DMS79 treated with DMSO at 0.1 percent for 48 hours (cell line): ENCODE results near the gene TMEM273.
"Not testable (repeated sequence)": the region's sequence is repeated elsewhere in the genome, so short reads cannot be mapped to it uniquely, and the experiment has no call there.

ENCODE experiments used
- DNase-seq: peaks from one replicate; lab custom pipeline; 2025; lab: John Stamatoyannopoulos, UW

TMEM273 gene

DNA sequence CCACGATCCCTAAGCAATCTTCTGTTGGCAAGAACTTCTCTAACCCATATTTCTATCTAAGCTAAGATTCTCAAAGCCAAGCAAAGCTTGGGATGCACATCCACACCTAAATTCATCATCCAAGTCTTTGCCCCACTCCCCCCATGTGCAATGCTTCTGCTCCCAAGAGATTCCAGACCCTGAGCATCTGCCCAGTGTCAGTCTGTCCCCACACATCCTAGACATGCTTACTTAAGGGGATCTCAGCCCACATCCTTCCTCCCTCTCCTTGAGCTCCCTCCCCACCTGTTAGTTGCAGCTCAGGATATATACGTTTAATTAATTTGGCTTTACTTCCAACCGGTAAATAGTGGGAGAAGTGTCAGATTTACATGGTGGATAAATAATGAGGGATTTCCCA, 17.0 kb upstream of the TMEM273 start:
- DNase-seq, result no peak

DNA sequence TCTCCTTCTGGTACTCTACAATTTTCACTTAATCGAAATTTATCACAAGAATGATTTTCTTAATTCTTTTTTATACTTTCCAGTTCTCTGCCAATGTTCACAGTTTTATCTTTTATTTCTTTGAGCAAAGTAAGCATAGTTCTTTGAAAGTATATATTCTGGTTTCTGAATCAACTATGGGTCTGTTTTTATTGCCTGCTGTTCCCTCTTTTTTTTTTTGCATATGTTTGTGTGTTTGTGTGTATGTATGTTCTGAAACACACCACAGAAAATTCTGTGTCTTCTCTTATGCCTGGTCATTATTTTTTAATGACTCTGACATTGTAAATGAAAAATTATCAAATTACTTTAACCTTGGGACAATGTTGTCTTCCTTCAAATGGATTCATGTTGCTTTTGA, 15.9 kb upstream of the TMEM273 start:
- no peak for DNase-seq

DNA sequence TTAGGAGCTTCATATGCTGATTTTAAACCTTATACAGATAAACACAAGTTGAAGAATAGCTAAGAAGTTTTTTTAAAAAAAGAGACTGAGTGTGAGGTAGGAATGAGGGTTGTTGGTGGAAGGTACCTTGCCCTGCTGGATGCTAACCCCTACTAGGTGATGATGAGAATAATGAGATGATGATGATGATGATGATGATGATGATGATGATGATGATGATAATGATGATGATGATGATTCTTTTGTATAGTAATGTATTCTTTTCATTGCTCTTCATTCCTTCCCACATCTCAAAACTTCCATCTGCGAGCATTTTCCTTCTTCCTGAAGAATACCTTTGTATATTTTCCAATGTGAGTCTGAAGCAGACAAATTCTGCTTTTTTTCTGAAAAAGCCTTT, 14.1 kb upstream of the TMEM273 start:
- DNase-seq, result no peak

DNA sequence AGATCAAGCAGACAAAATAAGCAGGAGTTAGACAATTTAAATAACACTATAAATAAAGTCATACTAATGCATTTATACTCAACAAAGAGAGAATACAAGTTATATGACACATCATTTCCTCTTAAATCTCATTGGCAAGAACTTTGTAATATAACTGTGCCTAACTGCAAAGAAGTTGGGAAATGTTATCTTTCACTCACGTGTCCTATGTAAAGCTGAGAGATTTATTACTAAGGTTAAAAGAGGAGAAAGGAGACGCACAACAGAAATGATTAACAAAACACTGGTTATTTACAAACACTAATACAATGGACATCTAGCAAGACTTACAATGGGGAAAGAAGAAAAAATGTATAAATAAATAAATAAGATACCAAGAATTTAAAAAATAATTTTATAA, 12.7 kb upstream of the TMEM273 start:
- no peak for DNase-seq

DNA sequence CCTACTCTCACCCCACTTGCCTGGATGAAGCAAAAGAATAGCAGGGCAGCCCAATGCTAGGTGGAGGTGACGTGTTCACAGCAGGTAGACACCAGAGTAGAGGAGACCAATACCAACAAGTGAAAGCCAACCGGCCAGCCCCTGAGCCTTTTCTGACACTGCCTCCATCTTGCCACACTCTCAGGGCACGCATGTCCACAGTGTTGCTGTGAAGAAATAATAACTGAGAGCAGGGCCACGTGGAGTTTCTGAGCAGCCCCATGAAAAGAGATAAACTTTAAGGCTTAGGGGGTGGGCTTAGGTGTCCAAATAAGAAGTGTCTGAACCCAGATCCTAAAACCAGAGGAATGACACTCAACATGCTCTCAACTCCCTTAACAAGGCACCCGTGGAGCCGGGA, 9.0 kb upstream of the TMEM273 start:
- no peak for DNase-seq

DNA sequence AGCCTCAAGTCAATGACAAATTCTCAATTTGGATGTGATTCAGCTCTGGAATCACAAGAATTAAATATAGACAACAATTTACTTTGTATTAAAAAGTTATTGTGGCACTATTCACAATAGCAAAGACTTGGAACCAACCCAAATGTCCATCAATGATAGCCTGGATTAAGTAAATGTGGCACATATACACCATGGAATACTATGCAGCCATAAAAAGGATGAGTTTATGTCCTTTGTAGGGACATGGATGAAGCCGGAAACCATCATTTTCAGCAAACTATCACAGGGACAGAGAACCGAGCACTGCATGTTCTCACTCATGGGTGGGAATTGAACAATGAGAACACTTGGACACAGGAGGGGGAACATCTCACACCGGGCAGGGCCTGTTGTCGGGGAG, 7.7 kb upstream of the TMEM273 start:
- DNase-seq, result not testable (repeated sequence)

DNA sequence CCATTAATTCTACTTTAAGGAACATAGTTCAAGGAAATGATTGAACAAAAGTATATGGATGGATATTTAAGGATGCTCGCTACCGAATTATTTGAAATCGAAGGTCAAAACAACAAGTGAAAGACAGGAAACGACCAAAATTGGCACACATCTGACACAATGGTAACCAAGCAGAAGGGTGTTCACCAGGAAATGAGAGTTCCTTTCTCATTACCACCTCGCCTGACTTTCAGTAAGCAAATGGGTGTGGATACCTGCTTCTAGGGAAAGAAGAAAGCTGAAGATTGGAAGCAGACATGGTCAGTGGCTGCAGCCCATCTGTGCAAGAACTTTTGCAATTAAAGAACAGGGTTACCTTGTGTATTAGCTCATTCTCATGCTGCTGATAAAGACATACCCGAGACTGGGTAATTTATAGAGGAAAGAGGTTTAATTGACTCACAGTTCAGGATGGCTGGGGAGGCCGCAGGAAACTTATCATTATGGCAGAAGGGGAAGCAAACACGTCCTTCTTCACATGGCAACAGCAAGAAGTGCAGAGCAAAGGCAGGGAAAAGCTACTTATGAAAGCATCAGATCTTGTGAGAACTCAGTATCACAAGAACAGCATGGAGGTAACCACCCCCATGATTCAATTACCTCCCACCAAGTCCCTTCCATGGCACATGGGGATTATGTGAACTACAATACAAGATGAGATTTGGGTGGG, 6.2 kb upstream of the TMEM273 start:
- no peak for DNase-seq

GRCh38 chr10:49191349-49191748, 3.2 kb upstream of the TMEM273 start:
- DNase-seq, result no peak

DNA sequence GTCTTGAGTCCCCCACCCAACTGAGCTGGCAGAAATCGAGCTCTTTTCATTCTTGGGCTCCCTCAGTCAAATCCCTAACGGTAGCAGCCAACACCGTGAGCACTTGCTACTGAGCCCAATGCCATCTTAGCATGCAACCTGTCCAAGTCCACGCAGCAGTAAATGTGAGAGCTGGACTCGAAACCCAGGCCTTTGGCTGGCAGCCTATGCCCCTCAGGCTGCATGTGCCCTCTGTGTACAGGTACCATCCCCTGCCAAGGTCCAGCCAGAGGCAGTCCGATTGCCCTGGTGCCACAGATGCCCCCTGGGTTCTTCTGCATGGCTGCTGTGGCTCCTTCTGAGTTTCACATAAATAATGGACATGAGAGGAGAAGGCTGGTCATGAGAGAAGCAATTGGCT, 1.2 kb upstream of the TMEM273 start:
- DNase-seq, result no peak

- DNase-seq, result no peak
Observed at GRCh38 chr10:49187044-49187484, 1.1 kb downstream of the TMEM273 start.

DNA sequence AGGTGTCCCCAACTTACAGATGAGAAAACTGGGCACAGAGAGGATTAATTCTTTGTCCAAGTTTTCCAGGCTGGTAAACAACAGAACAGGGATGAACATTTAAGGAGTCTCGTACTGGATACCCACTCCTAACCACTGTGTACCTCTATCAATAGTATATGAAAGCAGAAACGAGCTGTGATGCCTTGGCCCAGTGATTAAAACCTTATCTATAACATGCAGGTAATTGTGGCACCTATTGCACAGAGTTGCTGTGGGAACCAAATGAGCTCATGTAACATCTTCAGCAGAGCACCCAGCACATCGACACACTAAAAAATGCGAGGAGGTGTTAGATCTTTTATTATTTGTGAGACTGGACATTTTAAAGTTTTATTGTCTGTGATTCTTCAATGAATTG, 1.6 kb downstream of the TMEM273 start:
- no peak for DNase-seq

DNA sequence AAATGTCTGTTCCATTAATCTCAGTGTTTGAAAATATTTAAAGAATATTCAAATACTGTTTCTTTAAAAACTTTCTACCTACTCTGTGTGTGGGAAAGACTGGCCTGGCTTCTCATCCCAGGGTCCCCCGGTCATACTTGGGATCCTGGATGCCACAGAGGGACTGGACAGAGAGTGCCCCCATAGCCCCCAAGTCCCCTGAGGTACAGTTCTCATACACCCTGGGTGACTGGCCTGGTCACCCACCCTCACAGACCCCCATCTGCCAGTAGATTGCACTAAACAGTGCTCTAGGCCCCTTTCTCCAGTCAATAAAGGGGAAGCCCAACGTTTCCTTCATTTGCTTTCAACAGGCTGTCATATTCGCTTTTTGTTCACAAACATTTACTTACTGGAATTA, 3.0 kb downstream of the TMEM273 start:
- DNase-seq, result no peak

DNA sequence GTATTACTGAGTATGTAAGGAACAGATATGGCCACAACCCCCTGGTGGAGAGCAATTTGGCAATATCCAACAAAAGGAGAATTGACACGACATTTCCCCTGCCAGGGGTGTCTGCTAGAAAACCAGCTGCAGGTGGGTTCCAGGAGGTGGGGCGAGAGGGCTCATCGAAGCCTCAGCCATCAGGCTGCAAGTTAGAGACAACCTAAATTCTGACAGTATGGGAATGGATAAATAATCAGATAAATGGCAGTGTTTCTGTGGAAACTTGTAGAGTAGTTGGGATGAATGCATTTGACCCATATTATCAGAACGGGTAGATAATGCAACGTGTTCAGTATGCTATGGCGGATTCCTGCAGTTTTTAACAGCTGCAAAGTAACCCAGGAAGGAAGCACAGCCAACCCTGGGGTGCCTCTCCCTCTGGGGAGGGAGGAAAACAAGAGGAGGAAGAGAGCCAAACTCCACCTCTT, 3.5 kb downstream of the TMEM273 start:
- no peak for DNase-seq

DNA sequence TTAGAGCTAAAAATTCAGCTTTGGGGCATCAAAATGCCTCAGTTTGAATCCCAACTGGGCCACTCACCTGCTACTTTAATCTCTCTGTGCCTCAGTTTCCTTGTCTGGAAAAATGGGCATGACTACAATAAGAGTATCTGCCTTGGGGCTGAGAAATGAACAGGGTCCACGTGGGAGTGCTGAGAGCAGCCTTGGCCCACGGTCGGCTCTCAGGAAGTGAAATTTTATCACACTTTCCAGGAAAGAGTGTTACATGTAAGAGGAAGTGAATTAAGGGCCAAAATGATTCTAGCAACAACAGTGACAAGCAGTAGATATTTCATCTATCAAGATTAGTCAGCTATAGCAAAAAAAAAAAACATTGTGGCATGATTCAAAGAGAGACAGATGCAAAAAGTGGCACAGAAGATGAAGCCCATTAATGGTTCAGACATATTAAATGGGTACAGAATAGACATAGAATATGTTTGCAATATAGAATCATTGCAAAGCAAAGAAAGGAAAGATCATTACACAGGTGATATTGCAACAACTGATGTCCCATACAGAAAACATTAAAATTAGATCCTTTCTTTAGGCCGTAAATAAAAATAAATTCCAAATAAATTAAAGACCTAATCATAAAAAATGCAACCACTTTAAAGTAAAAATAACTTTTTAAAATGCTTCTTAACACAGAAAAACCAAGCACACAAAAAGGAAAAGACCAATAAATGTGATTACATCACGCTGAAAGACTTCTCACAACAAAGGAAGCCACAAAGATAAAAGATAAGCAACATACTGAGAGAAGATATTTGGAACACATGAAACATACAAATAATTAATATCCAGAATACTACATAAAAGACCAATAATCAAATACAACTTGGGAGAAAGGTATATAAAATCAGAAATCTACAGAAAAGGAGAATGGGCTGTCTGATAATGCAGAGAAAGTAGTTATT, 4.3 kb downstream of the TMEM273 start:
- DNase-seq, result no peak

- no peak for DNase-seq
Observed at GRCh38 chr10:49182776-49183175, 5.4 kb downstream of the TMEM273 start.

DNA sequence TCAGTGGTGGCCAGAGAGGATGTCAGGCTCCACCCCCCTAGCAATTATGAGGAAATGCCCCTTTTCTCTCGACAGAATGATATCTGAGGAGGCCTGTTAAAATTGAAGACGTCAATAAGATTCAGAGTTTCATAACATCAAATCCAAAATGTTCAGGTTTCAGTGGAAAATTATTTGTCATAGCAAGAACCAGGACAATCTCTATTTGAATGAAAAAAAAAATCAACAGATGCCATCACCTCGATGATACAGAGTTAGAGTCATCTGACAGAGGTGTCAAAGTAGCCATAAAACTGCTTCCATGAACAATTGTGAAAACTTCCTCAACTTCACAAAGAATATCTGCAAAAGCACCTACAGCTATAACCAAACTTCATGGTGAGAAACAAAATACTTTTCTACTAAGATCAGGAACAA, 7.7 kb downstream of the TMEM273 start:
- no peak for DNase-seq

GRCh38 chr10:49179699-49180443, 8.3 kb downstream of the TMEM273 start:
- DNase-seq, result no peak

DNA sequence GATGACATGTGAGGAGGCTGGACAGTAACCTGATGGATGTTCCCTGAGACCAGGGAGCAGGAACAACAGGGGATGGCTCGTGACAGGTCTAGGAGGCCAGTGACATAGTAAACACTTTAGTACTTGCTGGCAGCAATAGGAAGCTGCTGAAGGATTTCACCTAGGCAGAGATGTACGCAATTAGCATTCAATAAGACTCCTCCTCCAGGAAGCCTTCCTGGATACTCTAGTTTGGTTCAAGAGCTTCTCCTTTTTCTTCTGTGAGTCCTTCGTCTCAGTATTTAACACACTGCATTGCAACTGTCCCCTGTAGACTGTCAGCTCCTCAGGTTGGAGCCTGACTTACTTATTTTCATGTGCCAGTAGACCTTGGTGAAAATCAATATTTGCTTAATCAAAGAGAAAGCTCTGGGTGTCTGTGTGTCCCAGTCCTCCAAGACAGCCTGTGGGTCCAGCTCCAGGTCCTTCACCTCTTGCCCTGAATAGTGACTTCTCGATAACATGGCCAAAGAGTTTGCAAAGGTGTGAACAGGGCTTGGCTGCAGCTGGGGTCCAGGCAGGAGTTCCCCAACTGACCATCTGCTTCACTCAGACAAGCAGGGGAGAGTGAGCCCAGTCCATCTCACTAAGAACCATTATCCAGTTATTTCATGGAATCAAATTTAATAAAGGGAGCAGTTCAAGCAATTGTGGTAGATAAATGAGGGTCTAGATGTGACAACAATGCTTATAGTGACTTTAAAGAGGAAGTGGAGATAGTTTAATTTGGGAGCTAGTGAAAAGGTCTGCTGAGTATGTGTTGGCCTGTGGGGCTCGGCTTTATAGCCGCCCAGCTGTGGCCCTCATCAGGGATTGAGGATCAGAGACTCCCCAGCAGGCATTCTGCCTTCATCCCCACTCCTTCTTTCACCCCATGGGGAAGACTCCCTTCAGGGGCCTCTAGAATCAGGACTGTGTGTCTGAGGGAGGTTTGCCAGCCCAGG, 9.4 kb downstream of the TMEM273 start:
- DNase-seq, result no peak

- no peak for DNase-seq
Observed at GRCh38 chr10:49177391-49178355, 10.5 kb downstream of the TMEM273 start.
